Subcutaneous abdominal adipose tissue (tissue), 5 donors: ENCODE results near the gene RBM20.

Experiments used
- H3K27ac ChIP-seq: one replicate; pipeline ENCODE4 v1.7.0; 2013; ENCODE audit warnings: low read depth, mild to moderate bottlenecking, inconsistent platforms, low read length, moderate library complexity
- H3K27me3 ChIP-seq, 5 donors: one replicate each; pipeline ENCODE4 v1.7.0; 2013; ENCODE audit warnings: low read length in 5 of 5, inconsistent platforms in 1 of 5; ENCODE audit not compliant: control insufficient read depth in 5 of 5, insufficient read depth in 4 of 5
- H3K36me3 ChIP-seq, 5 donors: one replicate each; pipeline ENCODE4 v1.7.0; 2013; ENCODE audit warnings: low read length in 5 of 5; ENCODE audit not compliant: control insufficient read depth in 5 of 5, insufficient read depth in 5 of 5
- H3K4me1 ChIP-seq, 5 donors: one replicate each; pipeline ENCODE4 v1.7.0; 2013; ENCODE audit warnings: low read length in 5 of 5, mild to moderate bottlenecking in 3 of 5, moderate library complexity in 1 of 5; ENCODE audit not compliant: control insufficient read depth in 5 of 5, insufficient read depth in 5 of 5
- H3K4me3 ChIP-seq, 5 donors: one replicate each; pipeline ENCODE4 v1.7.0; 2013; ENCODE audit warnings: low read length in 5 of 5, low read depth in 1 of 5
- H3K9ac ChIP-seq, 5 donors: one replicate each; pipeline ENCODE4 v1.7.0; 2013; ENCODE audit warnings: low read length in 5 of 5, mild to moderate bottlenecking in 4 of 5, moderate library complexity in 3 of 5
- H3K9me3 ChIP-seq, 5 donors: one replicate each; pipeline ENCODE4 v1.7.0; 2013; ENCODE audit warnings: low read length in 5 of 5; ENCODE audit not compliant: control insufficient read depth in 5 of 5
- donor health status: healthy.
- donor health status: healthy.
- donor health status: healthy.
- donor health status: healthy.
- donor health status: healthy.

RBM20 gene

DNA sequence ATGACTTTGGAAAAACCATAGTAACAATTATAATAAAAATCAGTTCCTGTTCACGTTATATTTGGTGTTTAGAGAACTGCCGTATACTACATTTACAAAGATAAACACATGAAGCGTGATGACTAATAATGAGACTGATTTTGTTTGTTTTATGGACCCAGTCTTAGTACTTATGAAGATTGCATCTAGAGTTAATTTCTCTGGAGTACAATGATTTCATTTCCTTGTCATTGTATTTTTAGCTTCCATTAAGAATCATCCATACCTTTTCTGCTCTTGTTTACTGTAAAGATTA lies 2.9 kb downstream of the RBM20 start:
- peaks cover 28 to 48% (median 36%) of the 10 kb centered on the region in 5 donors for H3K27me3 ChIP-seq
- no peak overlapping the region for H3K4me3 ChIP-seq
- no peaks in the 10 kb centered on the region for H3K36me3 ChIP-seq
- H3K27ac ChIP-seq = no peak overlapping the region
- H3K4me1 ChIP-seq = peaks cover 0 to 22% (median 18%) of the 10 kb centered on the region in 5 donors
- no peaks in the 10 kb centered on the region for H3K9me3 ChIP-seq
- no peak overlapping the region for H3K9ac ChIP-seq

DNA sequence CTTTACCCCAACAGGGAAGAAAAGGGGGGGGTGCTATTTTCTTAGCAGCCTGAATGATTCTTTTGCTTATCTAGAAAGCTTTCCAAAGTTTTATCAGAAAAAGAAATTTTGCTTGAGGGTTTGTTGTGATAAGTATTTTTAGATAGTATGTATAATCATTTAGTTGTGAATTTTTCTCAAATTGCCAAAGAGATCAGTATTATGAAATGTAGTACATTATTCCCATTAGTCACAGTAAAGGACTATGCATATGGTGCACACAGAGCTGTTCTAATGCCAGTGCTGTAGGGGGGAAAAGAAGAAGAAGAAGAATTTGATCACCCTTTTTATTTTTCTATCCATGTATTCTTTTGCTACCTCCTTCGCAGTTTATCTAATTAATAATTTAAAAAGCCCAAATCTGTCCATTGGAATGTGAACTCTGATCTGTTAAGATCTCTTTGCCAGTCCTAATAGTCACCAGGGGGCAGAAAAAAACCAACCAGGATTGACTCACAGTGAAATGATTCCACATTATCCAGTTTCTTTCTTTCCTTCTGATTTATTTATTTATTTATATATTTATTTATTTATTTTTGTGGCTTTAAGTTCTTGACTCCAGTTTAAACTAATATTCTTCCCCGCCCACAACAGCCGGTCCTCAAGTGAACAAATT lies 4.7 kb downstream of the RBM20 start:
- no peak overlapping the region for H3K27ac ChIP-seq
- H3K4me3 ChIP-seq = no peak overlapping the region

DNA sequence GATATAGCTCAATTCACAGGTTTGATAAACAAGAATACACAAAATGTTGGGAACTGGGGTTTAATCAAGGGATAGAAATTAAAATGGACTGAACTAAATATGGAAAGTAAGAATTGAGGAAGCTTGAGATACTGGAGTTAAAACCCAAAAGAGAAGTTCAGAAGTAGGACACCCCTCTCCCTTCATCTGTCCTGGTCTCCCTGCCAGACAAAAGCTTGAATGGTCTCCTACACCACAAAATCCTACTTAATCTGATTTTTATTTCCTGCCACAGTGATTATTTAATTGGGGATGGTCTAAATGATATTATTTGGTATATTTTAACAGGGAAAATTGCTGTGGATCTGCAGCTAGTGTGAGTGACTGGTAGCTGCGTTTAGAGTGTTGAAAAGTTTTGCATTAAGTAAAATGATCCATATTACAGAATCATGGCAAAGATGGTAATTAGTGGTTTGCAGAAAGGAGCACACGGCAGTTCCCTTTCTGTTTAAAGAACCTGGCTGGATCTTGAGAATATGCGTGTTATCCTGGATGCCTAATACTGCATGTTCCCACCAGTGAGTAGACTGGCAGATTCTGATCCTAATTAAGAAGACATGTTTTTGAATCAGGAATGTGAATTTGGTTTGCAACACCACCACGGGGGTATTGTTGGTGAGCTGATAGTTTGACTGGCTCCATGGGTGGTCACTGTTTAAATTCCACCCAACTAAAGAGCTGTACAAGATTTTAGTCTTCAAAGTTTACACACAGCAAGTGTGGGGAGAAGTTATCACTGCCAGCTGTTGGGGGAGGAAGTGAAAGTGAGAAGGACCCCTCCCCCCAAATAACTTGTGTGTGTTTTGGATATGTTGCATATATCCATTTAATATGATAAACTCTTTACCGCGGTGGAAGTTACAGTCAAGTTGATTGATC lies 5.5 kb downstream of the RBM20 start:
- no peak overlapping the region for H3K27ac ChIP-seq
- peaks cover 0 to 5% (median 3%) of the 10 kb centered on the region in 5 donors for H3K4me1 ChIP-seq
- peaks cover 10 to 37% (median 21%) of the 10 kb centered on the region in 5 donors for H3K27me3 ChIP-seq
- H3K4me3 ChIP-seq = no peak overlapping the region
- no peak overlapping the region for H3K9ac ChIP-seq
- H3K9me3 ChIP-seq = no peaks in the 10 kb centered on the region
- no peaks in the 10 kb centered on the region for H3K36me3 ChIP-seq

More for the DNA sequence above, 4.7 kb downstream of the RBM20 start:
- no peaks in the 10 kb centered on the region for H3K9me3 ChIP-seq
- peaks cover 12 to 34% (median 24%) of the 10 kb centered on the region in 5 donors for H3K27me3 ChIP-seq
- H3K9ac ChIP-seq = no peak overlapping the region
- H3K36me3 ChIP-seq = no peaks in the 10 kb centered on the region
- peaks cover 0 to 12% (median 10%) of the 10 kb centered on the region in 5 donors for H3K4me1 ChIP-seq

DNA sequence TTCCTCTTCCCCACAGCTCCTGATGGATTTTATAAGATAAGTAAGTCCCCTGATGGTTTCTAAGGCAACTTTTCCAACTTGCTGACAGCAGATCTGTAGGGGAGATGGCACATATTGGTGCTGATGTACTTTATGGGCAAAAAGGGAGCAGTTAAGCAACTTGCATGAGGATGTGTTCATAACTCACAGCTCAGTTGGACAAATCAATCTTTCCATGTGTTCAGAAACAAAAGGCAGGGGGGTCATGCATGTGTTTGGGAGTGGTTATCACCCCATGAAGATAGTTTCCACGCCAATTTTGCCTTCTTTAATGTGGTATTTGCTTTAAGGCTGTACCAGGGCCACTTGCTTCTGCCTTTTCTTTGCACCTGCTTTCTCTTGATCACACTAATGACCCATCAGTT lies 6.1 kb downstream of the RBM20 start:
- H3K9ac ChIP-seq = no peak overlapping the region
- no peaks in the 10 kb centered on the region for H3K36me3 ChIP-seq
- peaks cover 6 to 31% (median 16%) of the 10 kb centered on the region in 5 donors for H3K27me3 ChIP-seq
- H3K4me3 ChIP-seq = no peak overlapping the region
- no peak overlapping the region for H3K27ac ChIP-seq
- peaks cover 0 to 4% (median 0%) of the 10 kb centered on the region in 5 donors for H3K4me1 ChIP-seq
- H3K9me3 ChIP-seq = no peaks in the 10 kb centered on the region

DNA sequence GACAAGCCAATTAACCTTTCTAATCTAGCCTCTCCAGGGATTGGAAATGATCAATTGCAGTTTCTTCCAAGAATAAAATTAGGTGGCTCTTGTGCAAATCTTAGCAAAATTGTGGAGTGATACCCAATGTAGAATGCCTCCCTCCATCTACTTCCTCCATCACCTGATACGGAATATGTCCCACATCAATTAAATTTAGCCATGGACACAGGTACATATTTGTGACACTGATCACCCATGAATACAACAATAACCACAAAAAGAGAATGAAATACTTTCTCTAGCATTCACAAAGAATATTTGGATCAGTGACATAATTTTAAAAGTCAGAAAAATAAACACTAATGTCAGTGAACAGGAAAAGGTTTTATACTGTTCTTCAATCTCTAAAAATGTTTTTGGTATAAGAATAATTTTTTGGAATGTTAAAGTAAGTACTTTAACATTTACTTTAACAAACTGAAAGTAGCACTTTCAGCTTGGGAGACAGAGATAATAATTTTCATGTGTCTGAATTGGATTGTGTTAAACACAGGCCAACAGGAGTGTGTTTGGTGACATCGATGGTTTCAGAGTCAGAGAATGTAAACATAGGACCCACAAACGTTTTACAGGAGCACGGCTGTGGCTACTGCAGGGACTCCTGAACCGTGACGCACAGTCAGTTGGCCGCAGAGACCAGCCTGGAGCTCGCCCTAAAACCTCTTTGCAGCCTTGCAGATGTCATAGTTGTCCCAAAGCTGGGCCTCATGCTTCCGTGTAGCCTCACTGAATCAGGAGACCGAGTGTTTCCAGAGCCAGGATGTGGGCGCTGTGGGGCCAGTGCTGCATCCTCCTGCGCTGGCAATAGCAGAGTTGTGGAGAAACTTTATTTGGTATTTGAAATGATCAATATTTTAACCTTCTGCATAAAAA lies 7.2 kb downstream of the RBM20 start:
- H3K4me3 ChIP-seq = no peak overlapping the region

DNA sequence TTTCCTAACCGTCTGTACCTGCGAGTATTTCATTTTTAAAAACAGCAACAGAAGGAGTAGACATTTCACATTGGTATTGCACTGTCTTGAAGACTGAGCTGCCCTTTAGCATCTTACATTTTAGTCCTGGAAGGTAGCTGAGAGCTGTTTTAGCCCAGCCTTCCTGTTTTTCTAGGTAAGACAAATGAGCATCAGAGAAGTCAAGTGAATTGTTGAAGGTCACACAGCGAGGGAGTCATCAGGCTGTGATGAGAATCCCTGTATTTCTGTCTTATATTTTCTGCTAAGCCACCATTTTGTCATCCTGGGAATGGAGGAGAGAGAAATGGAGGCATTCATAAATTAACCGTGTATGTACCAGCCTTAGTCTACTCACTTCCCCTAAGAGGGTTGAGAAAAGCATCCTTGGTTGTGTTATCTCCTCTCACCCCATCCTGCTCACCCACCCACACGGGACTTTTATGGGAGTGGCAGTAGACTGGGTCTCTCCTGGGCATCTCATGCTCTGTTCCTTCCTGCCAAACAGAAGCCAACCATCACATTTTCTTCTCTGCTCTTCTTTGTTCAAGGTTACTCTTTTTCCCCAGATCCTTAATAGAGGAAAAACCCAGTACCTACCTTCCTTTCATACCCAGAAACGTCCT lies 8.5 kb downstream of the RBM20 start:
- H3K9me3 ChIP-seq = no peaks in the 10 kb centered on the region
- no peak overlapping the region for H3K4me3 ChIP-seq
- peaks cover 0 to 4% (median 0%) of the 10 kb centered on the region in 5 donors for H3K4me1 ChIP-seq
- H3K27me3 ChIP-seq = peaks cover 0 to 28% (median 8%) of the 10 kb centered on the region in 5 donors
- H3K9ac ChIP-seq = no peak overlapping the region
- no peak overlapping the region for H3K27ac ChIP-seq
- H3K36me3 ChIP-seq = no peaks in the 10 kb centered on the region

More for the DNA sequence above, 7.2 kb downstream of the RBM20 start:
- Histone ChIP-seq H3K27me3 (peaks cover 3 to 26% (median 12%) of the 10 kb centered on the region in 5 donors), H3K9me3 (no peaks in the 10 kb centered on the region), H3K4me1 (peaks cover 0 to 4% (median 0%) of the 10 kb centered on the region in 5 donors), H3K36me3 (no peaks in the 10 kb centered on the region), H3K27ac (no peak overlapping the region), H3K9ac (no peak overlapping the region)

DNA sequence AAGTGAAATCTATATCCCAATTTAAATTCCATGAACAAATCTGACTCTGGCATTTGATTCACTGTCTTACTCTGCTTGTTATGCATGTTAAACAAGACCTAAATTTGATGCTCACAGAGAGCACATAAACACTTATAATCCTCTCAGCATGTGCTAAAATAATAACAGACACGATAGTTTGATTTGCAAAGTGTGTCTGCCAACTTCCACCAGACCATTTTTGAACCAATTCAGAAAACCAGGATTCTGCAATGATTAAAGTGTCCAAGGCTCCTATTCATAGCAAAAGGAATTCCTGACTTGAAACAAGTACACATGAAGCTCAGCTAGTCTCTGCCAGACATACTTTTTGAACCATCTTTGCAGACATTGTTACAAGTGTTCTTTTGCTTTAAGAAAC lies 11.2 kb downstream of the RBM20 start:
- no peaks in the 10 kb centered on the region for H3K9me3 ChIP-seq
- no peaks in the 10 kb centered on the region for H3K4me1 ChIP-seq
- no peak overlapping the region for H3K9ac ChIP-seq
- H3K4me3 ChIP-seq = no peak overlapping the region
- H3K27ac ChIP-seq = no peak overlapping the region
- H3K27me3 ChIP-seq = peaks cover 0 to 20% (median 8%) of the 10 kb centered on the region in 5 donors
- H3K36me3 ChIP-seq = no peaks in the 10 kb centered on the region

DNA sequence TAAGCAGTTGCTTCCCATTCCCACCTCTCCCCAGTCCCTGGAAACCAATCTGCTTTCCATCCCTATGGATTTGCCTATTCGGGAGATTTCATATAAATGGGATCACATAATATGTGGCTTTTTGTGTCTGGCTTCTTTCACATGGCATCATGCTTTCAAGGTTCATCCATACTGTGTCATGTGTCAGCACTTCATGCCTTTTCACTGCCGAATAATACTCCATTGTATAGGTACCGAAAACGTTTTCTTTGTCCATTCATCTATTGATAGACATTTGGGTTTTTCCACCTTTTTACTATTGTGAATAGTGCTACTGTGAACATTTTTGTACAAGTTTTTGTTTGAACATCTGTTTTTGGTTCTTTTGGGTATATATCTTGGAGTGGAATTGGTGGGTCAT lies 12.5 kb downstream of the RBM20 start:
- Histone ChIP-seq H3K9ac (no peak overlapping the region), H3K36me3 (no peaks in the 10 kb centered on the region), H3K4me3 (no peak overlapping the region), H3K27ac (no peak overlapping the region), H3K9me3 (no peaks in the 10 kb centered on the region), H3K4me1 (no peaks in the 10 kb centered on the region), H3K27me3 (peaks cover 0 to 18% (median 6%) of the 10 kb centered on the region in 5 donors)

DNA sequence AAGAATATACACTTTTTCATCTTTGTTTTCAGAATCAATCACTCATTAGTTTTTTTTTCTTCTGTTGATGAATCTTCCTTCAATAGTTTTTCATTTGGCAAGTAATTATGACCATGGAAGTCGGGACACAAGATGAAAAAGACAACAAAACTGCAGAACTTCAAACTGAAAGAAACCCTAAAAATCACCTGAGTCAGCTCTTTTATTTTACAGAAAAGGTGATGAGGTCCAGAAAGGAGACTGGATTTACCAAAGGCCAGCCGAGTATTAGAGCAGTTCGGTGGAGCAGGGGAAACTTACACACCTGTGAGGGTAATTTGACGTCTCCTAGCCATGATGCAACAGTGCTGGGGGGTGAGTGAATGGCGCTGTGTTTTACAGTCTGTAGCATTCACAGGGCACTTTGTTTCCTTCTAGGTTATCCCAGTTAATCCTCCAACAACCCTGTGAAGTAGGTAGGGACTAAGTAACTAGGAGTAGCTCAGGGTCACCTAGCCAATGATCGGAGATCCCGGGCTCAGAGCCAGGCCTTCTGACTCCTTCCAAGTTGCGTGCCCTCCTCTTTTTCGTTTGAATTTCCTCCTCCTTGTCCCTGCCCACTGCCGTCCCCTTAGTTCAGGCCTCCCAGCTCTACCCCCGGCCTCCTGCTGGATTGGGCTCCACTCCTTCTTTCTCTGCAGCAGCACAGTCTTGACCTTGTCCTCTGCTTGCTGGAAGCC lies 14.0 kb downstream of the RBM20 start:
- Histone ChIP-seq H3K27ac (no peak overlapping the region), H3K9me3 (no peaks in the 10 kb centered on the region), H3K27me3 (peaks cover 0 to 14% (median 0%) of the 10 kb centered on the region in 5 donors), H3K9ac (no peak overlapping the region), H3K4me1 (no peaks in the 10 kb centered on the region), H3K36me3 (no peaks in the 10 kb centered on the region), H3K4me3 (no peak overlapping the region)
